ENCODE results near the gene NOM1.

Gene NOM1

DNA sequence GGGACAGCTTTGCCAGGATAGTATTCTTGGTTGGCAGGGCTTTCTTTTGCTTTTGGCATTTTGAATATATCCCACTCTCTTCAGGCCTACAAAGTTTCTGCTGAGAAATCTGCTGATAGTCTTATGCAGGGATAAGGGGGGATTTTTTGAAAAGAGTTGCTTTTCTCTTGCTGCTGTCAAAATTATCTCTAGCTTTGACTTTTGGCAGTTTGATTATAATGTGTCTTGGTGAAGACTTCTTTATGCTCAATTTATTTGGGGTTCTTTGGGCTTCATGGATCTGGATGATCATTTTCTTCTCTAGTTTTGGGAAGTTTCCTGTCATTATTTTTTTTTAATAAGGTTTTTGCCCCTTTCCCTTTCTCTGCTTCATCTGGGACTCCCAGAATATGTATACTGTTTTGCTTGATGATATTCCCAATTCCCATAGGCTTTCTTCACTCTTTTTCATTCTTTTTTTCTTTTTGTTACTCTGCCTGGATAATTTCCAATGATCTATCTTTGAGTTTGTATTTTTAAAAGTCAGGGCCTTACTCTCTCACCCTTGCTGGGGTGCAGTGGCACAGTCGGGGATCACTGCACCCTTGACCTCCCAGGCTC is 29.6 kb downstream of the NOM1 start:
- TF ChIP-seq, protein P1, sequence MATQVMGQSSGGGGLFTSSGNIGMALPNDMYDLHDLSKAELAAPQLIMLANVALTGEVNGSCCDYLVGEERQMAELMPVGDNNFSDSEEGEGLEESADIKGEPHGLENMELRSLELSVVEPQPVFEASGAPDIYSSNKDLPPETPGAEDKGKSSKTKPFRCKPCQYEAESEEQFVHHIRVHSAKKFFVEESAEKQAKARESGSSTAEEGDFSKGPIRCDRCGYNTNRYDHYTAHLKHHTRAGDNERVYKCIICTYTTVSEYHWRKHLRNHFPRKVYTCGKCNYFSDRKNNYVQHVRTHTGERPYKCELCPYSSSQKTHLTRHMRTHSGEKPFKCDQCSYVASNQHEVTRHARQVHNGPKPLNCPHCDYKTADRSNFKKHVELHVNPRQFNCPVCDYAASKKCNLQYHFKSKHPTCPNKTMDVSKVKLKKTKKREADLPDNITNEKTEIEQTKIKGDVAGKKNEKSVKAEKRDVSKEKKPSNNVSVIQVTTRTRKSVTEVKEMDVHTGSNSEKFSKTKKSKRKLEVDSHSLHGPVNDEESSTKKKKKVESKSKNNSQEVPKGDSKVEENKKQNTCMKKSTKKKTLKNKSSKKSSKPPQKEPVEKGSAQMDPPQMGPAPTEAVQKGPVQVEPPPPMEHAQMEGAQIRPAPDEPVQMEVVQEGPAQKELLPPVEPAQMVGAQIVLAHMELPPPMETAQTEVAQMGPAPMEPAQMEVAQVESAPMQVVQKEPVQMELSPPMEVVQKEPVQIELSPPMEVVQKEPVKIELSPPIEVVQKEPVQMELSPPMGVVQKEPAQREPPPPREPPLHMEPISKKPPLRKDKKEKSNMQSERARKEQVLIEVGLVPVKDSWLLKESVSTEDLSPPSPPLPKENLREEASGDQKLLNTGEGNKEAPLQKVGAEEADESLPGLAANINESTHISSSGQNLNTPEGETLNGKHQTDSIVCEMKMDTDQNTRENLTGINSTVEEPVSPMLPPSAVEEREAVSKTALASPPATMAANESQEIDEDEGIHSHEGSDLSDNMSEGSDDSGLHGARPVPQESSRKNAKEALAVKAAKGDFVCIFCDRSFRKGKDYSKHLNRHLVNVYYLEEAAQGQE (IDR thresholded peaks at IDR 0.05; ENCODE audit: insufficient replicate concordance, low read depth): no peak
- TF ChIP-seq SPI1 (IDR thresholded peaks at IDR 0.05; ENCODE audit: borderline replicate concordance, low read depth) (no peak), GABPA (IDR thresholded peaks at IDR 0.05; ENCODE audit: low read depth) (no peak), POLR2AphosphoS5 (IDR thresholded peaks at IDR 0.05; ENCODE audit: low read depth) (no peak)
- TF ChIP-seq, protein P2, sequence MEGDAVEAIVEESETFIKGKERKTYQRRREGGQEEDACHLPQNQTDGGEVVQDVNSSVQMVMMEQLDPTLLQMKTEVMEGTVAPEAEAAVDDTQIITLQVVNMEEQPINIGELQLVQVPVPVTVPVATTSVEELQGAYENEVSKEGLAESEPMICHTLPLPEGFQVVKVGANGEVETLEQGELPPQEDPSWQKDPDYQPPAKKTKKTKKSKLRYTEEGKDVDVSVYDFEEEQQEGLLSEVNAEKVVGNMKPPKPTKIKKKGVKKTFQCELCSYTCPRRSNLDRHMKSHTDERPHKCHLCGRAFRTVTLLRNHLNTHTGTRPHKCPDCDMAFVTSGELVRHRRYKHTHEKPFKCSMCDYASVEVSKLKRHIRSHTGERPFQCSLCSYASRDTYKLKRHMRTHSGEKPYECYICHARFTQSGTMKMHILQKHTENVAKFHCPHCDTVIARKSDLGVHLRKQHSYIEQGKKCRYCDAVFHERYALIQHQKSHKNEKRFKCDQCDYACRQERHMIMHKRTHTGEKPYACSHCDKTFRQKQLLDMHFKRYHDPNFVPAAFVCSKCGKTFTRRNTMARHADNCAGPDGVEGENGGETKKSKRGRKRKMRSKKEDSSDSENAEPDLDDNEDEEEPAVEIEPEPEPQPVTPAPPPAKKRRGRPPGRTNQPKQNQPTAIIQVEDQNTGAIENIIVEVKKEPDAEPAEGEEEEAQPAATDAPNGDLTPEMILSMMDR (IDR thresholded peaks at IDR 0.05; ENCODE audit: insufficient read depth, low read length): no peak
- no peak overlapping the region for H3K27ac ChIP-seq (replicated peaks)
- no peak for DNase-seq (ENCODE audit: low read depth in 1 of 2, low spot score in 1 of 2)
- no peaks in the 10 kb centered on the region for H3K27me3 ChIP-seq (ENCODE audit: insufficient read depth, poor library complexity, severe bottlenecking)
- H3K4me3 ChIP-seq (replicated peaks; ENCODE audit: insufficient read depth, low read length): no peak overlapping the region

DNA sequence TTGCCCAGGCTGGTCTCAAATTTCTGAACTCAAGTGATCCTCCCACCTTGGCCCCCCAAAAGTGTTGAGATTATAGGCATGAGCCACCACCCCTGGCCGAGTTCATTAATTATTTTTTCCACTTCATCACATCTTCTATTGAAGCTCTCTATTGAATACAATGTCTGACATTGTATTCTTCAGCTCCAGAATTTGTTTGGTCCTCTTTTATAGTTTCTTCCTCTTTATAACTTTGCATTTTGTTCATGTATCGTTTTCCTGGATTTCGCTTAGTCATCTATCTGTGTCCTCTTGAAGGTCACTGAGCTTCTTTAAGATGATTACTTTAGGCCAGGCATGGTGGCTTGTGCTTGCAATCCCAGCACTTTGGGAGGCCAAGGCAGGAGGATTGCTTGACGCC is 30.2 kb downstream of the NOM1 start:
- no peak for DNase-seq (ENCODE audit: low read depth in 1 of 2, low spot score in 1 of 2)
- TF ChIP-seq POLR2AphosphoS5 (IDR thresholded peaks at IDR 0.05; ENCODE audit: low read depth) (no peak), GABPA (IDR thresholded peaks at IDR 0.05; ENCODE audit: low read depth) (no peak), SPI1 (IDR thresholded peaks at IDR 0.05; ENCODE audit: borderline replicate concordance, low read depth) (no peak)
- TF ChIP-seq, protein P1 (IDR thresholded peaks at IDR 0.05; ENCODE audit: insufficient replicate concordance, low read depth): no peak
- TF ChIP-seq, protein P2 (IDR thresholded peaks at IDR 0.05; ENCODE audit: insufficient read depth, low read length): no peak

DNA sequence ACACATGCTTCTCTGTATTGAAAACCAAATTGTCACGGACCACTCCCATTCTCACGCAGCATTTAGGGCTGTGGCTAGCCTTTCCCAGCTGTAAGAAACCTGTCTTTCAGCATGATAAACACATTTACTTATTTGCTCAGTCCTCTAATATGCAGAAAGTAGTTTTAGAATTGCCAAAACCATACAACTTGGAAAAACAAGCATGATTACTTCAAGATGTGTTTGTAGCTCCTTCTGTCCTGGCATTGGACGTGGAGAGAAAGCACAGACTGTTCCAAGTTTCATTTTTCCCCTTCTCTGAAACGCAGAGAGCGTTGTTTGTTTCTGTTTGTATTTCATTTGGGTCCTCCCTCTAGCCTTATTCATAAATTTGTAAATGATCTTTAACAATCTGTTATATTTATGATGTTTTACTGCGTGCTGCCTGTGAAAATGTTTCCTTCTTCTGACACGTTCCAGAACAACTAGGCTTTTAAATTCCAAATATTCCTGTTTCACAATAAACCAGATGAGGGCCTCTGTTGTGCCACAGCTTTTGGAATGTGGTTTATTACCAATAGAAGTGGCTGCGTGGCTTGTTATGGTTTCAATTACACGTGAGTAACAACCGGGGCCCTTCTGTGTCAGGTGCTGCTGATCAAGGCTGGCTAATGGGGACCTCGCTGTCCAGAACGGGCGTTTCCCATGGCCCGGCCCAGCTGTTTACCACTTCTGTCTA is 34.8 kb downstream of the NOM1 start:
- H3K27ac ChIP-seq (replicated peaks): no peak overlapping the region
- DNase-seq (ENCODE audit: low read depth in 1 of 2, low spot score in 1 of 2): no peak
- no peak overlapping the region for H3K4me3 ChIP-seq (replicated peaks; ENCODE audit: insufficient read depth, low read length)
- H3K27me3 ChIP-seq (ENCODE audit: insufficient read depth, poor library complexity, severe bottlenecking): no peaks in the 10 kb centered on the region
- TF ChIP-seq GABPA (IDR thresholded peaks at IDR 0.05; ENCODE audit: low read depth): no peak
- TF ChIP-seq, protein P2 (IDR thresholded peaks at IDR 0.05; ENCODE audit: insufficient read depth, low read length): no peak
- no peak for TF ChIP-seq SPI1 (IDR thresholded peaks at IDR 0.05; ENCODE audit: borderline replicate concordance, low read depth)
- TF ChIP-seq, protein P1 (IDR thresholded peaks at IDR 0.05; ENCODE audit: insufficient replicate concordance, low read depth): no peak
- no peak for TF ChIP-seq POLR2AphosphoS5 (IDR thresholded peaks at IDR 0.05; ENCODE audit: low read depth)

More for the DNA sequence above, 30.2 kb downstream of the NOM1 start:
- no peak overlapping the region for H3K4me3 ChIP-seq (replicated peaks; ENCODE audit: insufficient read depth, low read length)
- no peak overlapping the region for H3K27ac ChIP-seq (replicated peaks)
- H3K27me3 ChIP-seq (ENCODE audit: insufficient read depth, poor library complexity, severe bottlenecking): no peaks in the 10 kb centered on the region
